NCI-H748 (cell line): ENCODE results near the gene CAPN11.

Experiments used
- DNase-seq: peaks from one replicate; lab custom pipeline; 2025; ENCODE audit not compliant: unreplicated experiment; lab: John Stamatoyannopoulos, UW

CAPN11 gene

GRCh38 chr6:44152533-44152932 lies 6.1 kb upstream of the CAPN11 start:
- no peak for DNase-seq

DNA sequence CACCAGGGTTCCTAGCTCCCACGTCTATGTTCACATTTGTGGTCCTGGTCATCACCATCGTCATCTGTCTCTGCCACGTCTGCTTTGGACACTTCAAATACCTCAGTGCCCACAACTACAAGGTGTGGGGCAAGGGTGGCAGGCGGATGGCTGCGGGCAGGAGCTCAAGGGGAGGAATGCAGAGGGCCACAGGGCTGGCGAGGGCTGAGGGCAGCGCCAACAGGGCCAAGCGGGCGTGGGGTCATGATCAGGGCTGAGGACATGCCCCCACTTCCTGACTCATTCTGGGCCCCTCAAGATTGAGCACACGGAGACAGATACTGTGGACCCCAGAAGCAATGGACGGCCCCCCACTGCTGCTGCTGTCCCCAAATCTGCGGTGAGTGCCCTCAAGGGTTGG lies 4.6 kb upstream of the CAPN11 start:
- DNase-seq, result no peak

- no peak for DNase-seq
Observed at GRCh38 chr6:44156494-44157151, 2.0 kb upstream of the CAPN11 start.

GRCh38 chr6:44157152-44157521 lies 1.5 kb upstream of the CAPN11 start:
- DNase-seq, result no peak

GRCh38 chr6:44161997-44162338 lies 3.3 kb downstream of the CAPN11 start:
- DNase-seq, result no peak

DNA sequence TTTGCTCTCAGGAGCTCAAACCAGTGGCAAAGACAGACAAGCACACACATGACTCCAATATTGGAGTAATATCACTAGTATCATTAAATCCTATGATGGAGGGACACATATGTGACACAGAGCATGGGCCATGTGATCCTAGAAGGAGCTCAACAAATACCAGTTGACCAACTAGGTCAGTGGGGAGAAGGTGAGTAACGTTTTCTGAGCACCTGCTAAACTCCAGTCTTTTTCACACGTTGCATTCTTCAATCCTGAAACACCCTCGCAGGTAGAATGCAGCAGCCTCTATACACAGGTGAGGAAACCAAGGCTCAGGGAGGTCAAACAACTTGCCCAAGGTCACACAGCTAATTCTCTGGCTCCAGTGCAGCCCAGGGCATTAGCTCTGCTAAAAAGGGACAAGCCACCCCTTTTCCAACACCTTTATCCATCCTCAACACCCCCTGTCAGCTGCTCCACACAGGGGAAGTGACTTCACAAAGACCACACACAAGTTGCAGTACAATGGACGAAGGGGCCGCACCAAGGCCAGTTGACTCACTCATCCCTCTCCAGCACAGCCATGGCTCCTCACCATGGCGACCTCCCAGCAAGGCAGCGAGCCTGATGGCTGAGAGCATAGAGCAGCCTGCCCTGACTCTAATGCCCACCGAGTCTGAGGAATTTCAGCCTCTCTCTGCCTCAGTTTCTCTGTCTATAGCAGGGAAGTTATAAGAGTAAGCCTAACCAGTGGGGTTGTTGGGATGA lies 4.4 kb downstream of the CAPN11 start:
- DNase-seq, result no peak

DNA sequence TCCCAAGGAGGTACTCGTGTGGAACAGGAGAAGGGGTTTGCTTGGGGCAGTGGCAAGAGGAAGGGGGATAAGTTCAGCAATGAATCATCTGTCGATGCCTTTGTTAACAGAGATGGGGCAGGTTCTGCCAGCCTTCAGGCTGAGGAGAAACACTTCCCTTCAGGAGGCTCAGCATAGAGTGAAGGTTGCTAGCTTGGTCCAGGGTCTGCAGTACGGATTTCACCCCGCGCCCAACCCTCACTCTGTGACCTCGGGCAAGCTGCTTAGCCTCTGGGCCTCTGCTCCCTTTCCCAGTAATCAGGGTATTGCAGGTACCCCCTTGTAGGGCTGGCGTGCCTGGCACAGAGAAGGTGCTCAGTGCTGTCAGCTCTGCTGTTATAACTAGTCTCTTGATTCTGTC lies 7.5 kb downstream of the CAPN11 start:
- no peak for DNase-seq

GRCh38 chr6:44166591-44167184 lies 8.1 kb downstream of the CAPN11 start:
- DNase-seq, result no peak

DNA sequence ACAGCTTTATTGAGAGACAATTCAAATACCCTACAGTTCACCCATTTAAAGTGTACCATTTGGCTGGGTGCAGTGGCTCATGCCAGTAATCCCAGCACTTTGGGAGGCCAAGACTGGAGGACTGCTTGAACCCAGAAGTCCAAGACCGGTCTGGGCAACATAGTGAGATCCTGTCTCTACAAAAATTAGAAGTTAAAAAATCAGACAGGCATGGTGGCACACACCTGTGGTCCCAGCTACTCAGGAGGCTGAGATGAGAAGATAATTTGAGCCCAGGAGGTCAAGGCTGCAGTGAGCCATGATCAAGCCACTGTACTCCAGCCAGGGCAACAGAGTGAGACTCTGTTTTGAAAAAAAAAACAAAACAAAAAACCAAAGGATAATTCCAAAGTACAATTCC lies 8.9 kb downstream of the CAPN11 start:
- DNase-seq, result no peak

DNA sequence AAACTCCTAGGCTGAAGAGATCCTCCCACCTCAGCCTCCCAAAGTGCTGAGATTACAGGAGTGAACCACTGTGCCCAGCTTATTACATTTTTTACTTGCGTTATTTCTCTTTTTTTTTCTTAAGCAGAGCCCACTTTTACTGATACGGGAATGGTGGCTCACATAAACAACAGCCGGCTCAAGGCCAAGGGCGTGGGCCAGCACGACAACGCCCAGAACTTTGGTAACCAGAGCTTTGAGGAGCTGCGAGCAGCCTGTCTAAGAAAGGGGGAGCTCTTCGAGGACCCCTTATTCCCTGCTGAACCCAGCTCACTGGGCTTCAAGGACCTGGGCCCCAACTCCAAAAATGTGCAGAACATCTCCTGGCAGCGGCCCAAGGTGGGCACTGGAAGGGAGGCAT lies 10.5 kb downstream of the CAPN11 start:
- no peak for DNase-seq

GRCh38 chr6:44169886-44170570 lies 11.4 kb downstream of the CAPN11 start:
- no peak for DNase-seq

- DNase-seq, result no peak
Observed at GRCh38 chr6:44171899-44172546, 13.4 kb downstream of the CAPN11 start.

DNA sequence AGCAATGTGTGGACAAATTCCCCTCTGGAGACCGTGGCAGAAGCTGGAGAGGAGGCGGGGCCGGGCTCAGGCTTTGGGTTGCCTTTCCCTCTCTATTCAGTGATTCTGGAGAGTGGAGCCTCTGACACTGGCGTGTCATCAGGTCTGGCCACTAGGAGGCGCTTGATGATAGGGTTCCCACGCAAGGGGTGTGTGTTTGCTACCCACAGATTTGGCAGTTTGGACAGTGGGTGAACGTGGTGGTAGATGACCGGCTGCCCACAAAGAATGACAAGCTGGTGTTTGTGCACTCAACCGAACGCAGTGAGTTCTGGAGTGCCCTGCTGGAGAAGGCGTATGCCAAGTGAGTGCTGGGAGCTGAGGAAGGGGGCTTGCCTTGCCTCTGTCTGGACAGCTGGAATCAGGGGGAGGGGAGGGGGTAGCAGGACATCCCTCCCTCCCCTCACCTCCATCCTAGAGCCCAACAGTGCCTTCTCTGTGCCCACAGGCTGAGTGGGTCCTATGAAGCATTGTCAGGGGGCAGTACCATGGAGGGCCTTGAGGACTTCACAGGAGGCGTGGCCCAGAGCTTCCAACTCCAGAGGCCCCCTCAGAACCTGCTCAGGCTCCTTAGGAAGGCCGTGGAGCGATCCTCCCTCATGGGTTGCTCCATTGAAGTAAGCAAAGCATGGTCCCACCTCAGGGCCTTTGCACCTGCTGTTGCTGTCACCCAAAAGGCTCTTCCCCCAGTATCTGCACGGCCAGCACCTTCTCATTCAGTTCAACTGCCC lies 14.3 kb downstream of the CAPN11 start:
- DNase-seq, result peak; percentile 86

DNA sequence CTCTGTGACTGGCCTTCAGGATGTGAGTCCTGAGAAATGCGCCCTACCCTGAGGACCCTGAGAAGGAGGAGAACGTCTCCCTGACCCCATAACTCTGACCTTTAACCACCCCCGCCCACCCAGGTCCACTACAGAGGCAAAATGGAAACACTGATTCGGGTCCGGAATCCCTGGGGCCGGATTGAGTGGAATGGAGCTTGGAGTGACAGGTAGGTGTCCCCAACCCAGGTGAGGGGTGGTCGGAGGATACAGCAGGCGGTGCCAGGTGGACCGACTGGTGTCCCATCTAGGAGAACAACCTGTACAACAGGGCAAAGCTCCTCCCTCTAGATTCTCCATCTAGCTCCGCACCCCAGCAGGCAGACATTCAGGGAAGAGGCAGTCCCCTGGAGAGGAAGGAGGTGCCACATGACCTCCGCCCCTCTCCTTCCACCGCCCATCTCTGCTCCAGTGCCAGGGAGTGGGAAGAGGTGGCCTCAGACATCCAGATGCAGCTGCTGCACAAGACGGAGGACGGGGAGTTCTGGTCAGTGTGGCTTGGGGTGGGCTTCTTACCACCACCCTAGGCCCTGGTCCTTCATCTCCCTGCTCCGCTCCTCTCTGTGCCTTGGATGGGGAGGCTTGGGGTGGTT lies 17.6 kb downstream of the CAPN11 start:
- no peak for DNase-seq

DNA sequence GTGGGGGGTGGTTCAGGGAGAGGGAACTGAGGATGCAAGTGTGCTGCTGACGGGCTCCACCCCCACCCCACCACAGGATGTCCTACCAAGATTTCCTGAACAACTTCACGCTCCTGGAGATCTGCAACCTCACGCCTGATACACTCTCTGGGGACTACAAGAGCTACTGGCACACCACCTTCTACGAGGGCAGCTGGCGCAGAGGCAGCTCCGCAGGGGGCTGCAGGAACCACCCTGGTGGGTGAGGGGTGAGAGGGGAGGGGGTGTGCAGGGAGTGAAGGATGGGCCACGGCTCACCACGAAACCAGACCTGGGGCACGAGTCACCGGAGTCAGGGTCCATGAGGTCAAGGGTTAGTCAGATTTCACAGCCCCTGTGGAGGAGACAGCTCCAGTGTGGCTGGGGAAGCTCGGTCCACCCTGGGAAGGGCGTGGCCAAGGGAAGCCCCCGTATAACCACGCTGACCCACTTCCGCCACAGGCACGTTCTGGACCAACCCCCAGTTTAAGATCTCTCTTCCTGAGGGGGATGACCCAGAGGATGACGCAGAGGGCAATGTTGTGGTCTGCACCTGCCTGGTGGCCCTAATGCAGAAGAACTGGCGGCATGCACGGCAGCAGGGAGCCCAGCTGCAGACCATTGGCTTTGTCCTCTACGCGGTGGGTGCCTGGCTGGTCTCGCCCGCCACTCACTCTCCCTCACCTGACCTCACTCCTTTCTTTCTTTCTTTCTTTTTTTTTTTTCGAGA lies 18.3 kb downstream of the CAPN11 start:
- no peak for DNase-seq

DNA sequence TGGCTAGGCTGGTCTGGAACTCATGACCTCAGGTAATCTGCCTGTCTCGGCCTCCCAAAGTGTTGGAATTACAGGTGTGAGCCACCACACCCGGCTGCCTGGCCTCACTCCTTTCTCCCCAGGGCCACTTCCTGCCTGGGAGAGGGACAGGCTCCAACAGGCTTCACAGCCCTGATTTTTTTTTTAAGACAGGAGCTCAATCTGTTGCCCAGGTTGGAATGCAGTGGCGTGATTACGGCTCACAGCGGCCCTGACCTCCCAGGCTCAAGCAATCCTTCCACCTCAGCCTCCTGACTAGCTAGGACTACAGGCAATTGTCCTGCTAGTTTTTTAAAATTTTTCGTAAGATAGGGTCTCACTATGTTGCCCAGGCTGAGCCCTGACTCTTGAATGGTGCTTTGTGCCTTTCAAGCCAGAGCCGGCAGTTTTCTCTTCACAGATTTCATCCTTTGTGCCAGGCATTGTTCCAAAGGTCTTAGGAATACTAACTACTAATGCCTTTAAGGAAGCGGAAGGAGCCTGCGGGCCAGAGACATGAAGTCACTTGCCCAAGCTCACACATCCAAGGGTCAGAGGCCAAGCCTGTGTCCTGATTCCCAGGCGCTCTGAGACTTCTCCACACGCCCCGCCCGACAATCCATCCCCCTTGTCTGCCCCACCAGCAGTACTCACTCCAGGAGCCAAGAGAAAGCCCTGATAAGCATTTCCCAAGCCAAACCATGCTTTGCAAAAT lies 19.2 kb downstream of the CAPN11 start:
- no peak for DNase-seq

DNA sequence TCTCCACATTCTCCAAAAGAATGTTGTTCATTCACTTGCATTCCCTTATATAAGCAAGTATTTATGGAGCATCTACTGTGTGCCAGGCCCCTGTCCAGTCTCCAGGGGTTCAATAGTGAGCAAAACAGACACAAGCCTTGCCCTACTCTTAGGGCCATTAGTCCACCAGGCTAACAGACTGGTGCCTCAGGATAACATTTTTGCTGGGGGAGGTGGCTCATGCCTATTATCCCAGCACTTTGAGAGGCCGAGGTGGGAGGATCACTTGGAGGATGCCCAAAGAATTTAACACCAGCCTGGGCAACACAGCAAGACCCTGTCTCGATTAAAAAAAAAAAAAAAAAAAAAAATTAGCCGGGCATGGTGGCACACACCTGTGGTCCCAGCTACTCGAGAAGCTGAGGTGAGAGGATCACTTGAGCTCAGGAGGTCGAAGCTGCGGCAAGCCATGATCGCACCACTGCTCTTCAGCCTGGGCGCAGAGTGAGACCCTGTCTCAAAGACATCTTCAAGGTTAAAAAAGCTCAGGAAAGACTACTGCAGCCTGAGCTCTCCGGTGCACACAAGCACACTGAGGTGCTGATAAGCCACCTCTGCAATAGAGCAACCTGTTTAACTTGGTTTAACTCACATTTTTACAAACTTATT lies 19.9 kb downstream of the CAPN11 start:
- DNase-seq, result no peak

DNA sequence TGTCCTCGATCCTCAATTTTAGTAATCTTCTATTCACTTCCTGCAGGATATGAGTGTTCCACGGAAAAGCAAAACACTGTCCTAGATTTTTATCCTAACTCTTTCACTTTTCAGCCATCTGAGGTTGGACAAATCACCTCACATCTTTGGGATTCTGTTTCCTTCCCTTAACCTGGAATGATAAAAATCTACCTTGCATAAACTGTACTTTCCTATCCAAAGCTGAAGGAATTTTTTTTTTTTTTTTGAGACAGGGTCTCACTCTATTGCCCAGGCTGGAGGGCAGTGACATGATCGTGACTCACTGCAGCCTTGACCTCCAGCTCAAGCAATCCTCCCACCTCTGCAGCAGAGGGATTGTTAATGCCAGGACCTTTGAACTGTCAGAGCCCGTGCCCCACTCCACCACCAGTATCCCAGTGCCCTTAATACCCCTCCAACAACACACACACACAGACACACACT lies 20.5 kb downstream of the CAPN11 start:
- no peak for DNase-seq
